Lower lobe of right lung (tissue), 2 donors: ENCODE results near the gene GUSB. TPM values are rescaled to one million over a fixed set of nuclear protein-coding genes. Genes with fewer than 3 reads are reported as not detected.

ENCODE experiments used
- ATAC-seq, 2 donors: fragments of 200-7000 bp; cut with Tn5 transposase; one replicate each; pipeline ENCODE4 v1.9.1; 2020 to 2022; ENCODE audit warnings: mild to moderate bottlenecking in 2 of 2, moderate library complexity in 2 of 2
- DNase-seq: peaks from one replicate; pipeline ENCODE4 v3.0.0-alpha.2; 2020
- H3K27ac ChIP-seq: fragments of 200-600 bp; one replicate; pipeline ENCODE4 v1.8.0; 2022
- H3K27me3 ChIP-seq: fragments of 200-600 bp; one replicate; pipeline ENCODE4 v1.8.0; 2022; ENCODE audit warnings: low read depth
- H3K36me3 ChIP-seq: fragments of 200-600 bp; one replicate; pipeline ENCODE4 v1.8.0; 2022; ENCODE audit warnings: mild to moderate bottlenecking
- H3K4me1 ChIP-seq: fragments of 200-600 bp; one replicate; pipeline ENCODE4 v1.8.0; 2022
- H3K4me3 ChIP-seq: fragments of 200-600 bp; one replicate; pipeline ENCODE4 v1.8.0; 2022; ENCODE audit warnings: mild to moderate bottlenecking
- H3K9me3 ChIP-seq: fragments of 200-600 bp; one replicate; pipeline ENCODE4 v1.8.0; 2022
- CTCF ChIP-seq: fragments of 200-600 bp; IDR thresholded peaks from one replicate; pipeline ENCODE4 v1.8.0; 2022; ENCODE audit warnings: antibody characterized with exemption, mild to moderate bottlenecking
- intact Hi-C: fragments of 100-400 bp; cut with DNase I; formaldehyde crosslinking; loops from one replicate; pipeline ENCODE4 v1.11.0; 2022
- total RNA-seq: library from RNA; stranded (reverse); fragmentation: NEBNext Ultra II Directional; extraction: Animal tissue kit (Norgen Biotek cat#: 25700); gene quantifications from one replicate; pipeline ENCODE4 v1.2.1, GENCODE V29; 2021
- donor health status: DM: no; HTN: yes; CAD: no; lungs with severe emphysema.

Gene GUSB
- total RNA-seq, 1 donor from 2014 or later: 88.6 TPM

GRCh38 chr7:65938336-65938895 is 43.6 kb downstream of the GUSB start:
- Histone ChIP-seq H3K36me3 (peaks cover 9% of the 10 kb centered on the region), H3K27ac (no peak overlapping the region), H3K4me1 (no peaks in the 10 kb centered on the region), H3K27me3 (no peaks in the 10 kb centered on the region), H3K9me3 (no peaks in the 10 kb centered on the region), H3K4me3 (no peak overlapping the region)
- no peak for DNase-seq
- intact Hi-C loops: no loop called here
- no peak for ATAC-seq
- no peak for TF ChIP-seq CTCF

- intact Hi-C loops: no loop called here
- peaks cover 9% of the 10 kb centered on the region for H3K36me3 ChIP-seq
Observed at GRCh38 chr7:65937296-65937695, 44.7 kb downstream of the GUSB start.

GRCh38 chr7:65931685-65932084 is 50.3 kb downstream of the GUSB start:
- Histone ChIP-seq H3K4me1 (no peaks in the 10 kb centered on the region), H3K4me3 (no peak overlapping the region), H3K27me3 (no peaks in the 10 kb centered on the region), H3K9me3 (no peaks in the 10 kb centered on the region), H3K36me3 (no peaks in the 10 kb centered on the region), H3K27ac (no peak overlapping the region)
- ATAC-seq (no peak), DNase-seq (no peak)
- TF ChIP-seq CTCF: no peak
- intact Hi-C loops: no loop called here

More at GRCh38 chr7:65937296-65937695, 44.7 kb downstream of the GUSB start:
- DNase-seq (no peak), ATAC-seq (no peak)
- Histone ChIP-seq H3K9me3 (no peaks in the 10 kb centered on the region), H3K4me1 (no peaks in the 10 kb centered on the region), H3K27me3 (no peaks in the 10 kb centered on the region), H3K4me3 (no peak overlapping the region), H3K27ac (no peak overlapping the region)
- no peak for TF ChIP-seq CTCF

GRCh38 chr7:65927489-65928448 is 54.2 kb downstream of the GUSB start:
- no peak for TF ChIP-seq CTCF
- no peaks in the 10 kb centered on the region for H3K4me1 ChIP-seq
- intact Hi-C loops: no loop called here
- no peaks in the 10 kb centered on the region for H3K27me3 ChIP-seq
- H3K36me3 ChIP-seq: no peaks in the 10 kb centered on the region
- no peaks in the 10 kb centered on the region for H3K9me3 ChIP-seq
- ATAC-seq (peak; percentile 51 to 62), DNase-seq (no peak)
- no peak overlapping the region for H3K27ac ChIP-seq
- H3K4me3 ChIP-seq: no peak overlapping the region

GRCh38 chr7:65926588-65926987 is 55.4 kb downstream of the GUSB start:
- H3K9me3 ChIP-seq: no peaks in the 10 kb centered on the region
- no peaks in the 10 kb centered on the region for H3K27me3 ChIP-seq
- ATAC-seq: no peak
- intact Hi-C loops: no loop called here
- no peak for DNase-seq
- no peak for TF ChIP-seq CTCF
- H3K27ac ChIP-seq: no peak overlapping the region
- no peak overlapping the region for H3K4me3 ChIP-seq
- H3K4me1 ChIP-seq: no peaks in the 10 kb centered on the region
- H3K36me3 ChIP-seq: no peaks in the 10 kb centered on the region
